ENCODE data around the gene CES4A. TPM values are rescaled to one million over a fixed set of nuclear protein-coding genes. Genes with fewer than 3 reads are reported as not detected.
"Not testable (repeated sequence)": the region's sequence is repeated elsewhere in the genome, so short reads cannot be mapped to it uniquely, and the experiment has no call there.

Gene CES4A
- polyA plus RNA-seq, 3 donors = 7.3 to 13.1 (median 12.2) TPM

- no peak for DNase-seq
Measured at GRCh38 chr16:66984892-66985311, 3.5 kb upstream of the CES4A start.

DNA sequence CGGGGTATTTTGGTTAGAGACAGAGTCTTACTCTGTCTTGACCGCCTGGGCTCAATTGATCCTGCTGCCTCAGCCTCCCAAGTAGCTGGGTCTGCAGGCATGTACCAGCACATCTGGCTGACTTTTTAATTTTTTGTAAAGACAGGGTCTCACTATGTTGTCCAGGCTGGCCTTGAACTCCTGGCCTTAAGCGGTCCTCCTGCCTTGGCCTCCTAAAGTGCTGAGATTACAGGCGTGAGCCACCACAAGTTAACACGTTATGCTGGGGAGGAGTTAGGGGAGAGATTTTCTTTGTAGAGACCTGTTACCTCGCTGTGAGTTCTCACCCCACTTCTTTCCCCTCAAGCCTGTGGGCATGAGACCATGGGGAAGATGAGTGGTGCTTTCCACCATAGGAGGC is 1.8 kb upstream of the CES4A start:
- DNase-seq = no peak

GRCh38 chr16:66991545-66992077 is 3.2 kb downstream of the CES4A start:
- DNase-seq = no peak

DNA sequence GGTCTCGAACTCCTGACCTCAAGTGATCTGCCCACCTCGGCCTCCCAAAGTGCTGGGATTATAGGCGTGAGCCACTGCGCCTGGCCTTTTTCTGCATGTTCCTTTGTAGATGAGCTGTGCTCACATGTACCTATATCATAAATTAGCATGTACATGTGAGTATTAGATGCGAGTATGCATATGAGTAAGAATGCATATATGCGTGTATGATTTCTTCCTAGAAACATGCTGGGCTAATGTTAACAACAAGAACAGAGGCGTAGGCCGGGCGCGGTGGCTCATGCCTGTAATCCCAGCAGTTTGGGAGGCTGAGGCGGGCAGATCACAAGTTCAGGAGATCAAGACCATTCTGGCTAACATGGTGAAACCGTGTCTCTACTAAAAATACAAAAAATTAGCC is 5.2 kb downstream of the CES4A start:
- DNase-seq = not testable (repeated sequence)

GRCh38 chr16:66996324-66996982 is 8.1 kb downstream of the CES4A start:
- no peak for DNase-seq

DNA sequence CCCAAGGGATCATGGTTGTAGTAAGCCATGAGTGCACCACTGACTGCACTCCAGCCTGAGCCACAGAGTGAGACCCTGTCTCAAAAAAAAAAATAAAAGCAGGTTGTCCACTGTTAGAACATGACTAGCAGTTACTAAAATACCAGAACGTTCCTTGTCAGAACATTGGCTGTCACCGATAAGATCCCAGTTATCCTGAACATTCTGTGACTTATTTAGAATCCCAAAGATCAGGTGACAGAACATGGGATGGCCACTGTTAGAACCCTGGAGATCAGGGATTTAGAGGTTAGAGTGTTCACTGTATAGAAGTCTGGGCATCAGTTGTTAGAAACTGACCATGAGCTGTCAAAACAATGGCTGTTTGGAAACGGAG is 8.6 kb downstream of the CES4A start:
- no peak for DNase-seq

- no peak for DNase-seq
Measured at GRCh38 chr16:67000384-67001351, 12.3 kb downstream of the CES4A start.

DNA sequence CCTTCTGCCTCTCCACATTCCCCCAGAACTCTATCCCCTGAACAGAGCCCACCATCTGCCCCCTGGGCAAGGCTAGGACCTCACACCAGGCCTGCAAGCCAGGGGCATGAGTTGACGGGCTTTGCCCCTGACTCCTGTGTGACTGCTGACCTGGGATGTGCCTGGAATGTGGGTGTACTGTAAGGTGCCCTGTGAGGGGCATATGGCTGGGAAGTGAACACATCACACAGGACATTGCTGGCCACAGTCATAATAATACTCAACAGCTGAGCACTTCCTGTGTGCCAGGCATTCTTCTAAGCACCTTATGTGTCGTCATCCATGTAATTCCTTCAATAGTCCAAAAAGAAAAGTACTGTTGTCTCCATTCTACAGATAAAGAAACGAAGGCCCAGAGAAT is 13.3 kb downstream of the CES4A start:
- no peak for DNase-seq

GRCh38 chr16:67006930-67007658 is 18.7 kb downstream of the CES4A start:
- DNase-seq = no peak

DNA sequence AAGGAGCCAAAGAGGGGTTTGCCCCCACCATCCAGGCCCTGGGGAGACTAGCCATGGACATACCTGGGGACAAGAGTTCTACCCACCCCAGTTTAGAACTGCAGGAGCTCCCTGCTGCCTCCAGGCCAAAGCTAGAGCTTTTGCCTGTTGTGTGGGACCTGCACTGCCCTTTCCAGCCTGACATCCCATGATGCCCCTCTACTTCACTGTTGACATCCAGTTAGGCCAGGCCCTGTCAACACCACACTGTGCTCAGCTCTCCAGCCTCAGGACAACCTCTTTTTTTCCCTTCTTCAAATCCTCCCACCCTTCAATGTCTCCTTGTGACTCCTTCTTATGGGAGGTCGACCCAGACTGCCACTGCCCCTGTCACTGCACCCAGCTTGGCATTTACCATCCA is 20.8 kb downstream of the CES4A start:
- no peak for DNase-seq

DNA sequence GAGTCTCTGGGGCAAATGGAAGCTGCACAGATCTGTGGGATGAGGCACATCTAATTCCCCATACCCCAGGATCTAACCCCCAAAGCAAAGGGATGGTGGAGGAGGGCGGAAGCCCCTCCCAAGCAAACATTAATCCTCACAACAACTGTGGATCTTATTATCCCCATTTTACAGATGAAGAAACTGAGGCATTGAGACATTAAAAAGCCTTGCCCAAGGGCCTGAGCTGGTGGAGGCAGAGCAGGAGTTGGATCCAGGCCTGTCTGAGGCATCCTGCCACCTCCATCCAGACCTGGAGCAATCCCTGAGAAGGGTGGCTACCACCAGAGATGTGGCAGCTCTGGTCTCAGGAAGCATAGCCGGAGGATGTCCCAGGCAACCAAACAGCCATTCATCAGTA is 22.9 kb downstream of the CES4A start:
- DNase-seq = no peak

- DNase-seq = no peak
Measured at GRCh38 chr16:67013233-67013822, 24.9 kb downstream of the CES4A start.

DNA sequence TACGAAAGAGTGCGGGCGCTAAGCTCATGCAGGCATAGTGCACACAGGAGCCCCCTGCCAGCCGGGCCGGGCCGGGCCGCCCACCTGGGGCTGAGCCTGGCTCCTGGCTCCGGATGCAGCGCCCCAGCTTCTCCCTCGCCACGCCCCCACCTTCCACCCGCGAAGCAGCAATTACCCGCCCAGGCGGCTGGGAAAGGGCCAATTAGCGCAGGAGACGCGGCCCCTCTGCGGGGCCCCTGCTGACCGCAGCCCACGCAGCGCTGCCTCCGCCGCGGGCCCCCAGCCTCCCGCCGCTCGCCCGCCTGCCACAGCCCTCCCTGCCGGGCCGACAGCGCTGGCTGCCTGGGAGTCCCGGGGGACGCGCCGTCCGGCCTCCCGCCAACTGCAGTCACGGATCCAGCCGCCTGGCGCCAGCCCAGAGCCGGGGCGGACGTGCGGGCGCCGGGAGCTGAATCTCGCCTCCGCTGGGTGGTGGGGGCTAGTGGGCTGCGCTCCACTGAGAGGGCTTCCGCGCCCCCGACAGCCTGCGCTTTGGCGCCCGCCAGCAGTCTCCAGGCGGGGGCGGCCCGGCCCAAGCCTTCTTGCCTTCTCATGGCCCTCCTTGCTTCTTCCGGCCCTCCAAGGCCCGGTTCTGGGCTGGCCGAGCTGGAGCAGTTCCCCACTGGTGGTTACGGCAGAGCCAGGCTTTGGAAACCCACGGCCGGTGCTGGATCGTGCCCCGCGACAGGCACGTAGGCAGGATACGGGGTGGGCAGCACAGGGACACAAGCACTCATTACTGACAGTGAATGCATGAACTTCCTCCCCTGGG is 25.6 kb downstream of the CES4A start:
- peak; percentile 86 for DNase-seq

- no peak for DNase-seq
Measured at GRCh38 chr16:67014634-67015312, 26.4 kb downstream of the CES4A start.

GRCh38 chr16:67015313-67015731 is 26.9 kb downstream of the CES4A start:
- no peak for DNase-seq

DNA sequence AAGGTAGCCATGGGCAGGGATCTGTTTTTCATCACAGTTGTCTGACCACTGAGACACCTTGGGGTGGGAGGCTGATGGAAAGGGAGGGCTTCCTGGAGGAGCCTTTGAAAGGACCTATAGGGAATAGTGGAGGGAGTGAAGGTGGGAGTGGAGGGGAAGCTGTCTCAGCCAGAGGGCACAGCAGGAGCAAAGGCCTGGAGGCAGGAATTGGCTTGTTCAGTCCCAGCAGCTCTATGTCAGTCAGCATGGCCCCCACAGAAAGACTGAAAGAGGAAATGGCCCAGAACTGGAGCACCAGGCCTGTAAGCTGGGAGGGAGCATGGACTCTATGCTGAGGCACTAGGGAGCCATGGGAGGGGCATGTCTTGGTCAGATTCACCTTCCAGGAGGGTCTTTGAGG is 27.8 kb downstream of the CES4A start:
- DNase-seq = no peak

DNA sequence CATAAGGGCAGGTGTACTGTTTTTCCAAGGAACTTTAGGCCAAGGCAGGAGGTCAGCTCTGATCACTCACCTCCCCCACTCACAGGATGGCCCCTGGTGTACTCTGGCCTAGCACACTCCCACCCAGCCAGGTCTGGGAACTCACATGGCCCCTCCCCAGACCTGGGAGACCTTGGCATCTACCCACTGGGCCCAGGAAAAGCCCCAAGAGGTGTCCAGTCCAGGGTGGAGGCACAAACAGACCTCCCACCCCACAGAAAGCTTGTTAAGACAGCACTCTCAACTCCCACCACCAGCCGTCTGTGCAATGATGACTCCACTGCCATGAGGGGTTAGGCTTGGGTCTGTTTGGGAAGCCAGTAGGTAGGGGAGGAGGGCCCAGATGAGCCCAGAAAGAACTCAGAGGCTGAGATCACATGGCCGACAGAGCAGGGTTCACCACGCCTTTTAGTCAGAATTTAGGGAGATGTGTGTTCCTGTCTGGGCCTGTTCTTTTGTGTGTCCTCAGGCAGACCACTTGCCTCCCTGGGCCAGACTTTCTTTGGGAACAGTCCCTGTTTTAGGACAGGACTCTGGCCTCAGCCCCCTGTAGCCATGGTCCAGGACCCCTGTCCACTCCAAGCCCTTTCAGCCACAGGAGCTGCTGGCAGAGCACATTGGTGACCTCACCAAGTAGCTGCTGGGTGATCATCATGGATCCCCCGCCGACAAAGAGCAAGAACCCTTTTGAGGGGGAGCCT is 28.5 kb downstream of the CES4A start:
- DNase-seq = no peak

GRCh38 chr16:67017421-67017750 is 29.0 kb downstream of the CES4A start:
- DNase-seq = no peak

DNA sequence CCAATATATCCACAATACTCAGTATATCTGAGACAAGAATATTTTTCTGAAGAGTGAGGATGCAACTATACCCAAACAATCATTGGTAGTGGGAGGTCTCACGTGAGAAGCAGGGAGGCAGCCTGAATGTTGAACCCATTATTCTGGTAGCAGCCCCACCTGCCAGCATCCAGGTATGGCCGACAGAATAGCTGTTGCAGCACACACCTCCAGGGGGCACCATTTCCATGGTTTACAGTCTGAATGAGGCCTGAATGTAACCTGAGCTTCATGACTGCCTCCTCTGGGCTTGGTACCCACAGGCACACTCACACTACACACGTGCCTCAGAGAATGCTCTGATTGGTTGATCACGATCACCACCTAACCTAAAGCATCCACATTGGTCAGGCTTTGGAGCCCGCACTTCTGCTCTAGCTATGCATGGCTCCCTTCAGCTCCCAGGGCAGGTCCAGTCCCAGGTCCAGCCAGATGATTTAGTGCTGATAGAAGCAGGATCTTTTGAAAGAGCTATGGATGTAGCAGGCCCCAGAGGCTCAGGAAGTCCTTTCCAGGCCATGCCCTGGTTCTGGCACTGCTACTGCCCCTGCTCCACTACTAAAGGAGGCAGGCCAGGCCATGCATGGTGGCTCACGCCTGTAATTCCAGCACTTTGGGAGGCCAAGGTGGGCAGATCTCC is 29.6 kb downstream of the CES4A start:
- peak; percentile 84 for DNase-seq

Data from renal pelvis (tissue), 4 donors.